Mesenchymal stem cell (in vitro differentiated cells and primary cell): ENCODE measurements around the gene PTK6.

Source experiments
- DNase-seq: peaks from one replicate; pipeline ENCODE4 v3.0.0-alpha.2; 2013
- H2AFZ ChIP-seq: one replicate; pipeline ENCODE4 v1.6.1; 2013; ENCODE audit warnings: low read depth, mild to moderate bottlenecking, control low read depth, inconsistent platforms, low read length, moderate library complexity
- H2AK5ac ChIP-seq: 2 replicates; pipeline ENCODE4 v1.6.1; 2013; ENCODE audit warnings: low read length, moderate library complexity, mild to moderate bottlenecking, inconsistent platforms; ENCODE audit not compliant: severe bottlenecking
- H2BK120ac ChIP-seq: one replicate; pipeline ENCODE4 v1.6.1; 2013; ENCODE audit warnings: low read depth, mild to moderate bottlenecking, inconsistent platforms, low read length, moderate library complexity
- H2BK12ac ChIP-seq, 2 experiments: one replicate each; pipeline ENCODE4 v1.6.1; 2013; ENCODE audit warnings: inconsistent platforms in 2 of 2, low read length in 2 of 2, mild to moderate bottlenecking in 2 of 2, moderate library complexity in 2 of 2, control low read depth in 1 of 2
- H2BK15ac ChIP-seq: one replicate; pipeline ENCODE4 v1.6.1; 2013; ENCODE audit warnings: mild to moderate bottlenecking, low read depth, inconsistent platforms; ENCODE audit not compliant: poor library complexity, severe bottlenecking
- H2BK5ac ChIP-seq: 2 replicates; pipeline ENCODE4 v1.6.1; 2013; ENCODE audit warnings: low read depth, mild to moderate bottlenecking, low read length, control low read depth, inconsistent platforms; ENCODE audit not compliant: poor library complexity, severe bottlenecking
- H3K14ac ChIP-seq, 2 experiments: one replicate each; pipeline ENCODE4 v1.6.1; 2013; ENCODE audit warnings: inconsistent platforms in 2 of 2, low read length in 2 of 2, control low read depth in 1 of 2, mild to moderate bottlenecking in 1 of 2, moderate library complexity in 1 of 2
- H3K18ac ChIP-seq, 2 experiments: one replicate each; pipeline ENCODE4 v1.6.1; 2013; ENCODE audit warnings: inconsistent platforms in 2 of 2, low read length in 2 of 2, control low read depth in 1 of 2, low read depth in 1 of 2, mild to moderate bottlenecking in 1 of 2
- H3K23ac ChIP-seq, 2 experiments: one replicate each; pipeline ENCODE4 v1.6.1; 2013; ENCODE audit warnings: inconsistent platforms in 2 of 2, low read length in 2 of 2, mild to moderate bottlenecking in 2 of 2, moderate library complexity in 2 of 2, control low read depth in 1 of 2
- H3K27ac ChIP-seq: 2 replicates; pipeline ENCODE4 v1.5.1; 2013; ENCODE audit warnings: mild to moderate bottlenecking, moderate library complexity, low read length, control low read depth, inconsistent platforms; ENCODE audit not compliant: poor library complexity, severe bottlenecking
- H3K27me3 ChIP-seq, 2 experiments: 2 replicates each; pipeline versions ENCODE4 v1.6.1 to v1.7.0; 2013; ENCODE audit warnings: low read length in 2 of 2, mild to moderate bottlenecking in 2 of 2, moderate library complexity in 2 of 2, control low read depth in 1 of 2, inconsistent platforms in 1 of 2; ENCODE audit not compliant: control insufficient read depth in 1 of 2, insufficient read depth in 1 of 2
- H3K36me3 ChIP-seq, 2 experiments: 2 replicates each; pipeline versions ENCODE4 v1.6.1 to v1.7.0; 2013; ENCODE audit warnings: low read length in 2 of 2, control low read depth in 1 of 2, inconsistent platforms in 1 of 2, low read depth in 1 of 2, mild to moderate bottlenecking in 1 of 2; ENCODE audit not compliant: insufficient read depth in 2 of 2, control insufficient read depth in 1 of 2
- H3K4ac ChIP-seq, 2 experiments: one replicate each; pipeline ENCODE4 v1.6.1; 2013; ENCODE audit warnings: inconsistent platforms in 2 of 2, low read length in 2 of 2, mild to moderate bottlenecking in 2 of 2, moderate library complexity in 2 of 2, control low read depth in 1 of 2, low read depth in 1 of 2
- H3K4me1 ChIP-seq: 2 replicates; pipeline ENCODE4 v1.6.1; 2013; ENCODE audit warnings: low read depth, low read length, control low read depth; ENCODE audit not compliant: control insufficient read depth, insufficient read depth
- H3K4me2 ChIP-seq: 2 replicates; pipeline ENCODE4 v1.6.1; 2013; ENCODE audit warnings: low read length, mild to moderate bottlenecking, inconsistent platforms; ENCODE audit not compliant: poor library complexity, severe bottlenecking
- H3K4me3 ChIP-seq, 2 experiments: 2 replicates each; pipeline versions ENCODE4 v1.5.1 to v1.7.0; 2013; ENCODE audit warnings: low read length in 2 of 2, mild to moderate bottlenecking in 2 of 2, control low read depth in 1 of 2, low read depth in 1 of 2; ENCODE audit not compliant: insufficient read depth in 1 of 2
- H3K79me1 ChIP-seq: replicated peaks from 2 replicates; pipeline ENCODE4 v1.6.1; 2013; ENCODE audit warnings: mild to moderate bottlenecking, control low read depth, low read length, inconsistent platforms; ENCODE audit not compliant: poor library complexity, severe bottlenecking
- H3K9ac ChIP-seq: 2 replicates; pipeline ENCODE4 v1.7.0; 2013; ENCODE audit warnings: mild to moderate bottlenecking, low read length, moderate library complexity
- H3K9me3 ChIP-seq: 2 replicates; pipeline ENCODE4 v1.7.0; 2013; ENCODE audit warnings: mild to moderate bottlenecking, low read length; ENCODE audit not compliant: control insufficient read depth
- H4K8ac ChIP-seq: one replicate; pipeline ENCODE4 v1.6.1; 2013; ENCODE audit warnings: inconsistent platforms, mild to moderate bottlenecking, low read length, moderate library complexity
- H4K91ac ChIP-seq: one replicate; pipeline ENCODE4 v1.6.1; 2013; ENCODE audit warnings: mild to moderate bottlenecking, low read length, inconsistent platforms
- WGBS: methylation state at CpG from one replicate; pipeline ENCODE4 v1.1.7; 2013; ENCODE audit warnings: mixed read lengths; 5-methylcytosine and 5-hydroxymethylcytosine counted together

Gene PTK6

DNA sequence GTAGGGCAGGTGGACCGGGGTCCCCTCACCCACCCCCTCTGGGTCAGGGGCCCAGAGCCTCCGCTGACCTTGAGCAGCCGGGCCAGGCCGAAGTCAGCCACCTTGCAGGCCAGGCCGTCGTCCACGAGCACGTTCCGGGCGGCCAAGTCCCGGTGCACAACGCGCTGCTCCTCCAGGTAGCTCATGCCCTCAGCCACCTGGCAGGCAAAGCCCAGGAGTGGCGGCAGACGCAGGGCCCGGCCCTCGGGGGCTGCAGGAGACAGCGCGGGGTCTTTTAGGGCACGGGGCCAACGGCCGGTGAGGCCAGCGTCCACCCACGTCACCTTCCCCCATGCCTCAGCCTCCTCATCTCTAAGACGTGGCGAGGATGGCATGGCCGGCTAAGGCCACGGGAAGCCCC lies 4.2 kb upstream of the PTK6 start:
- H3K4me2 ChIP-seq = no peak overlapping the region
- WGBS = 91% methylated on average over 27 of the region's 28 CpGs
- no peaks in the 10 kb centered on the region for H3K36me3 ChIP-seq
- H3K27ac ChIP-seq = no peak overlapping the region
- no peak overlapping the region for H2BK5ac ChIP-seq
- H3K23ac ChIP-seq = no peak overlapping the region
- no peak overlapping the region for H4K91ac ChIP-seq
- no peak overlapping the region for H2BK15ac ChIP-seq
- H4K8ac ChIP-seq = no peak overlapping the region
- no peak overlapping the region for H2BK12ac ChIP-seq
- no peaks in the 10 kb centered on the region for H3K79me1 ChIP-seq
- no peak overlapping the region for H2BK120ac ChIP-seq
- H3K18ac ChIP-seq = no peak overlapping the region
- H3K9ac ChIP-seq = no peak overlapping the region
- no peak for DNase-seq
- H3K4me3 ChIP-seq = no peak overlapping the region
- no peaks in the 10 kb centered on the region for H3K9me3 ChIP-seq
- no peak overlapping the region for H2AFZ ChIP-seq
- no peak overlapping the region for H3K4ac ChIP-seq
- H3K27me3 ChIP-seq = peaks cover 0 to 65% of the 10 kb centered on the region in 2 experiments
- no peak overlapping the region for H3K14ac ChIP-seq
- no peak overlapping the region for H2AK5ac ChIP-seq
- H3K4me1 ChIP-seq = peaks cover 34% of the 10 kb centered on the region

DNA sequence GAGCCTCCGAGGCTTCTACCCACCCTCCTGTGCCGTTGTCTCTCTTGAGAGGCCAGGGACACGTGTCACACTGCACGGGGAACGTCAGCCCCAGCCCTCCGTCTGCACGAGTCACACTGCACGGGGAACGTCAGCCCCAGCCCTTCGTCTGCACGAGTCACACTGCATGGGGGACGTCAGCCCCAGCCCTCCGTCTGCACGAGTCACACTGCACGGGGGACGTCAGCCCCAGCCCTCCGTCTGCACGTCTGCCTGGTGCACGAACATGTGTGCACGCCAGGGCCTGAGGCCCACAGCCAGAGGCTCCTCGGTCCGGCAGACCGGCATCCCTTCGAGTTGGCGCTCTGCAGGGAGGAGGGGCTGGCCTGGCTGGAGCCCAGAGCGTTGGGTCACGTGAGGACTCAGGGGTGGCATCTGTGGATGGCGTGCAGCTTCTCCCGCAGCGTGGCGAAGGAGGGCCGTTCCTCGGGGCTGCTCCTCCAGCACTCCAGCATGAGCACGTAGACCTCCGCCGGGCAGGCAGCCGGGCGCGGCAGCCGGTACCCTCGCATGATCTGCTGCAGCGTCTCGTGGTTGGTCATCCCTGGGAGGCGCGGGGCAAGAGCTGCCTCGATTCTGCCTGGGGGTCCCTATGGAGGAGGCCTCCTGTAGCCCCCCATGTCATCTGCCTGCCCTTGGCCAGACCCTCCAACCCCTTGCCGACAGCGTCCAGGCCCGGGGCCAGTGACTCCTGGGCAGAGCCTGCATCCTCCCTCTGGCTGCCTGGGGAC lies 3.4 kb upstream of the PTK6 start:
- H3K4me3 ChIP-seq = no peak overlapping the region
- H3K4me2 ChIP-seq = no peak overlapping the region
- H2BK5ac ChIP-seq = no peak overlapping the region
- H3K27ac ChIP-seq = no peak overlapping the region
- no peak overlapping the region for H2BK15ac ChIP-seq
- H3K18ac ChIP-seq = no peak overlapping the region
- H3K9ac ChIP-seq = no peak overlapping the region
- no peaks in the 10 kb centered on the region for H3K9me3 ChIP-seq
- H3K4ac ChIP-seq = no peak overlapping the region
- no peaks in the 10 kb centered on the region for H3K79me1 ChIP-seq
- no peak overlapping the region for H4K8ac ChIP-seq
- no peaks in the 10 kb centered on the region for H3K36me3 ChIP-seq
- H3K23ac ChIP-seq = no peak overlapping the region
- no peak overlapping the region for H2AK5ac ChIP-seq
- DNase-seq = peak; percentile 50
- 68% methylated on average over 49 of the region's 49 CpGs for WGBS
- H3K27me3 ChIP-seq = peaks cover 0 to 60% of the 10 kb centered on the region in 2 experiments
- peaks cover 38% of the 10 kb centered on the region for H3K4me1 ChIP-seq
- peak overlapping the region; percentile 22 for H4K91ac ChIP-seq
- H3K14ac ChIP-seq = no peak overlapping the region
- H2AFZ ChIP-seq = peak overlapping the region; percentile 19
- no peak overlapping the region for H2BK120ac ChIP-seq
- peak overlapping the region in 1 of 2 experiments; percentile 24 for H2BK12ac ChIP-seq

- Histone ChIP-seq H4K8ac (no peak overlapping the region), H3K4ac (no peak overlapping the region), H3K9me3 (no peaks in the 10 kb centered on the region), H2BK12ac (no peak overlapping the region), H2AFZ (no peak overlapping the region), H4K91ac (no peak overlapping the region), H3K9ac (no peak overlapping the region), H2BK120ac (no peak overlapping the region), H3K79me1 (no peaks in the 10 kb centered on the region), H3K18ac (no peak overlapping the region), H3K27me3 (peaks cover 0 to 60% of the 10 kb centered on the region in 2 experiments), H2BK15ac (peak overlapping the region; percentile 12), H3K23ac (no peak overlapping the region), H3K27ac (no peak overlapping the region), H3K14ac (no peak overlapping the region), H2AK5ac (no peak overlapping the region), H3K4me3 (no peak overlapping the region), H3K4me1 (peaks cover 45% of the 10 kb centered on the region), H3K36me3 (no peaks in the 10 kb centered on the region), H3K4me2 (no peak overlapping the region), H2BK5ac (no peak overlapping the region)
- no peak for DNase-seq
- WGBS = 92% methylated on average over 29 of the region's 29 CpGs
Observed at GRCh38 chr20:63539441-63540370, 2.5 kb upstream of the PTK6 start.

DNA sequence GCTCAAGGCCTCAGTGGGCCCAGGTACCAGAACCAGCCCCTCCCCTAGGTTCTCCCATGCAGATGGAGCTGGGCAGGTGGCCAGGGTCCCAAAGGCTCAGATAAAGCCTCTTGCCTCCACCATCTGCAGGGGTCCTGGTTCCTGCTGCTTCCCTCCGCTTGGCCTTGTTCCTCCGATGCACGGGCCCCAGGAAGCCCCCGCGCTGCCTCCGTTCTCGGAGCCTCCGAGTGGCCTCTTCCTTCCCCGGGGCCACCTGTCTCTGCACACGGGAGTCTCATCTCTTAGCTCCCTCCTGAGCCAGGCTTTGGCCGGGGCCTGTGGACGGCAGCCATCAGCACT lies 1.9 kb upstream of the PTK6 start:
- Histone ChIP-seq H3K4ac (no peak overlapping the region), H3K79me1 (no peaks in the 10 kb centered on the region), H2AFZ (no peak overlapping the region), H3K4me2 (no peak overlapping the region), H3K23ac (no peak overlapping the region), H3K9me3 (no peaks in the 10 kb centered on the region), H3K18ac (no peak overlapping the region), H3K27ac (no peak overlapping the region), H3K4me1 (peaks cover 48% of the 10 kb centered on the region), H3K9ac (no peak overlapping the region), H2BK5ac (no peak overlapping the region), H2BK12ac (no peak overlapping the region), H4K91ac (no peak overlapping the region), H2AK5ac (no peak overlapping the region), H3K27me3 (peaks cover 0 to 60% of the 10 kb centered on the region in 2 experiments), H3K36me3 (no peaks in the 10 kb centered on the region), H2BK120ac (no peak overlapping the region), H2BK15ac (no peak overlapping the region), H3K14ac (no peak overlapping the region), H3K4me3 (no peak overlapping the region), H4K8ac (no peak overlapping the region)
- 92% methylated on average over 12 of the region's 12 CpGs for WGBS
- no peak for DNase-seq
